22Rv1 (cell line): ENCODE measurements around the gene BCL3.

Experiments used
- CTCF ChIP-seq: fragments of 450-650 bp; IDR thresholded peaks from 2 replicates; pipeline ENCODE4 v1.5.1; 2017; ENCODE audit warnings: mild to moderate bottlenecking
- ZFX ChIP-seq: fragments of 450-650 bp; IDR thresholded peaks from 2 replicates; pipeline ENCODE4 v1.6.1; 2017; ENCODE audit warnings: antibody characterized with exemption, borderline replicate concordance

GRCh38 chr19:44789943-44790483 lies 41.5 kb downstream of the BCL3 start:
- TF ChIP-seq CTCF = no peak
- no peak for TF ChIP-seq ZFX
